ENCODE measurements around the gene AHCY. TPM values are rescaled to one million over a fixed set of nuclear protein-coding genes. Genes with fewer than 3 reads are reported as not detected.

AHCY gene
- total RNA-seq, 1 donor from 2014 or later: 77.9 TPM

- POLR2A ChIA-PET: no interaction called here
- H3K27ac Mint-ChIP-seq: no peak overlapping the region
- no peak for TF ChIP-seq CTCF (IDR thresholded peaks at IDR 0.05)
- peaks cover 5% of the 10 kb centered on the region for H3K36me3 Mint-ChIP-seq (ENCODE audit: low read depth)
- DNase-seq (no peak), ATAC-seq (ENCODE audit: low read depth) (no peak)
- H3K27me3 Mint-ChIP-seq: peaks cover 5% of the 10 kb centered on the region
- peaks cover 22% of the 10 kb centered on the region for H3K4me1 Mint-ChIP-seq
- no peaks in the 10 kb centered on the region for H3K9me3 Mint-ChIP-seq
- CTCF ChIA-PET: no interaction called here
- H3K4me3 Mint-ChIP-seq: no peak overlapping the region
- intact Hi-C loops (cut with micrococcal nuclease): no loop called here
Measured at GRCh38 chr20:34305333-34306230, 2.4 kb upstream of the AHCY start.

DNA sequence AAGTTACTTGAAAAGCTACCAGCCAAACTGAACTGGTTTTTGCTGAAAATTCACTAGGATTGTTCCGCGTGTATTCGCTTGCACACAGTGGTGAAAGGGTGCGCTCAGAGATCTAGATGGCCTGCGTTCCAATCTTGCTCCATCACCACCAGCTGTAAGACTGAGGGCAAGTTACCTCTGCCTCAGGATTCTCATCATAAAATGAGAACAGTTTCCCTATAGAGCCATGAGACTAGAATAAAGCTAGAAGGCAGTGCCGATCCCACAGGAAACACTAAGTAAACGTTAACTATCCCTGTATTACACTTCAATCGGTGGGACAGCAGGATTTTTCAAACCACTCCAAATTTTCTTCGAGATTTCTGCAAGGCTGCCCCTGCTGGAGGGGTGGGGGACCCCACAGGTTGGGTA lies 838 bp downstream of the AHCY start:
- Mint-ChIP-seq H3K9me3 (no peaks in the 10 kb centered on the region), H3K4me1 (peaks cover 22% of the 10 kb centered on the region), H3K27ac (peak overlapping the region; percentile 71), H3K4me3 (peak overlapping the region; percentile 94), H3K27me3 (no peaks in the 10 kb centered on the region), H3K36me3 (ENCODE audit: low read depth) (peaks cover 5% of the 10 kb centered on the region)
- ChIA-PET CTCF (interaction anchor here (1.6 to 3.3 kb wide), 2 partner anchors 10 to 221 kb away, joined by 4 to 18 read pairs; no protein-coding TSS in a partner anchor), POLR2A (interaction anchor here (0.6 to 1.7 kb wide), 8 partner anchors 12 to 794 kb away, joined by 3 to 17 read pairs (median 8); partner anchors contain the start of genes DYNLRB1, EIF2S2 and ITCH)
- intact Hi-C loops (cut with micrococcal nuclease): loop anchor here (2.0 to 5.0 kb wide), 5 partner anchors 406 to 1945 kb away; partner anchors contain the start of genes ACSS2, ASXL1, GSS and MYH7B
- DNase-seq (no peak), ATAC-seq (ENCODE audit: low read depth) (no peak)
- TF ChIP-seq CTCF (IDR thresholded peaks at IDR 0.05): no peak

DNA sequence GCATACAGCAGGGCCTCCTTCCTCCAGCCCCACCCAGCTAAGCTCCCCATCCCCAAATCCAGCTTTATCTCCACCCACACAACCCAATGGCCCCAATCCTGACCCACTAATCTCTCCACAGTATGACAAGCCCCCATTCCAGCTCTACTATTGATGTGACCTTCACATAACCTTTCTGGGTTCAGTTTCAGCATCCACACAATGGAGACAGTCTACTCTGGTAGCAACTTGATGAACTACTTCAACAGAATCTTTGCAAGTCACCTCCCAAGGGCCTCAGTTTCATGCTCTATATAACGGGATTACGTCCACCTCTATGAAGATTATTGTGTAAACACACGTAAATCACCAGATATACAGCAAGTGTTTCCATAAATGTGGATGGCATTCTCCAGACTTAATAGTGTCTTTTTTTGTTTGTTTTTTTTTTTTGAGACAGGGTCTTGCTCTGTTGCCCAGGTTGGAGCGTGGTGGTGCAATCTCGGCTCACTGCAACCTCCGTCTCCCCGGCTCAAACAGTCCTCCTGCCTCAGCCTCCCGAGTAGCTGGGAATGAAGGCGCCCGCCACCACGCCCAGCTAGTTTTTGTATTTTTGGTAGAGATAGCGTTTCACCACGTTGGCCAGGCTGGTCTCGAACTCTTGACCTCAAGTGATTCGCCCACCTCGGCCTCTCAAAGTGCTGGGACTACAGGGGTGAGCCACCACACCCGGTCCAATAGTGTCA lies 1.4 kb downstream of the AHCY start:
- ChIA-PET POLR2A (interaction anchor here (1.3 to 1.7 kb wide), 4 partner anchors 13 to 407 kb away, joined by 3 to 17 read pairs (median 10); partner anchors contain the start of genes DYNLRB1 and ITCH), CTCF (interaction anchor here (1.6 to 3.3 kb wide), 2 partner anchors 11 to 221 kb away, joined by 4 to 18 read pairs; no protein-coding TSS in a partner anchor)
- peak overlapping the region; percentile 94 for H3K4me3 Mint-ChIP-seq
- H3K9me3 Mint-ChIP-seq: no peaks in the 10 kb centered on the region
- intact Hi-C loops (cut with micrococcal nuclease): loop anchor here (2.0 to 5.0 kb wide), 5 partner anchors 407 to 1944 kb away; partner anchors contain the start of genes ACSS2, ASXL1, GSS and MYH7B
- H3K27ac Mint-ChIP-seq: peak overlapping the region; percentile 71
- H3K27me3 Mint-ChIP-seq: no peaks in the 10 kb centered on the region
- H3K4me1 Mint-ChIP-seq: peaks cover 22% of the 10 kb centered on the region
- peaks cover 5% of the 10 kb centered on the region for H3K36me3 Mint-ChIP-seq (ENCODE audit: low read depth)
- ATAC-seq (ENCODE audit: low read depth) (no peak), DNase-seq (no peak)
- TF ChIP-seq CTCF (IDR thresholded peaks at IDR 0.05): no peak

GRCh38 chr20:34300809-34301586 lies 2.2 kb downstream of the AHCY start:
- POLR2A ChIA-PET: interaction anchor here (0.6 kb wide), 1 partner anchor 72 kb away, joined by 3 read pairs; no protein-coding TSS in a partner anchor
- no peak for ATAC-seq (ENCODE audit: low read depth)
- Mint-ChIP-seq H3K4me3 (peak overlapping the region; percentile 94), H3K4me1 (peaks cover 22% of the 10 kb centered on the region), H3K27me3 (no peaks in the 10 kb centered on the region), H3K36me3 (ENCODE audit: low read depth) (peaks cover 6% of the 10 kb centered on the region), H3K9me3 (no peaks in the 10 kb centered on the region), H3K27ac (no peak overlapping the region)
- intact Hi-C loops (cut with micrococcal nuclease): loop anchor here (5.0 kb wide), 1 partner anchor 1944 kb away; the partner anchor contains the start of gene ASXL1
- TF ChIP-seq CTCF (IDR thresholded peaks at IDR 0.05): no peak
- DNase-seq: no peak
- CTCF ChIA-PET: interaction anchor here (3.3 kb wide), 1 partner anchor 11 kb away, joined by 18 read pairs; no protein-coding TSS in a partner anchor
